Tibial nerve (tissue), 4 donors: ENCODE results near the gene CECR2.

Source experiments
- EP300 ChIP-seq, 2 donors: sonication (generic); formaldehyde crosslinking; IDR thresholded peaks; one replicate each; pipeline ENCODE4 v1.6.1; 2017; ENCODE audit warnings: antibody characterized with exemption in 2 of 2, mild to moderate bottlenecking in 1 of 2
- POLR2A ChIP-seq, 2 donors: fragments of 450-650 bp; IDR thresholded peaks; one replicate each; pipeline ENCODE4 v1.6.1; 2017; ENCODE audit warnings: antibody characterized with exemption in 2 of 2, mild to moderate bottlenecking in 2 of 2, moderate library complexity in 2 of 2
- TF ChIP-seq, protein P1 (sequence below), 5 experiments: fragments of 200-600 bp in 3 of 5; fragments of 450-650 bp in 2 of 5; sonication (generic) in 3 of 5; IDR thresholded peaks; one replicate each; pipeline ENCODE4 v1.5.1; 2016 to 2019; ENCODE audit warnings: antibody characterized with exemption in 5 of 5, mild to moderate bottlenecking in 3 of 5, moderate library complexity in 2 of 5

DNA sequence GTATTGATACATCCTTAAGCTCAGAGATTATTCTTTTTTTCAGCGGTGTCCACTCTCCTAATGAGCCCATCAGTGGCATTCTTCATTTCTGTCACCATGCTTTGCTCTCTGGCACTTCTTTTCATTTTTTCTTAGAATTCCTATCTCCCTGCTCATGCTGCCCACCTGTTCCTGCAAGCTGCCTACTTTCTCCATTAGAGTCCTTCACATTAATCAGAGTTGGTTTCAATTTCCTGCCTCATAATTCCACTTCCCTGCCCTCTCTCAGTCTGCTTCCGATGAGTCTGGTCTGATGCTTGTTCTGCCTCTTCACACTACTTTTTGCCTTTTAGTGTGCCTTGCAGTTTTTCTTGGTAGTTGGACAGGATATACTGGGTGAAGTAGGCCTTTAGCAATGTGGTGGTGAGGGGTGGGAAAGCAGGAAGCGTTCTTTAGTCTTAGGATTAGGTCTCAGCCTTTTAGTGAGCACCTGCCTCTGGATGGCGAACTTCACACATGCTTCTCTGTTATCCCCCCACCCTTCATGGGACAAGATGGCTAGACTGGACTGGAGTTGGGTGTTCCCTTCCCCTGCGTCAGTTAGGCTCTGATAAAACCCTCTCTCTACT is 53.6 kb downstream of the CECR2 start:
- TF ChIP-seq, protein P1, sequence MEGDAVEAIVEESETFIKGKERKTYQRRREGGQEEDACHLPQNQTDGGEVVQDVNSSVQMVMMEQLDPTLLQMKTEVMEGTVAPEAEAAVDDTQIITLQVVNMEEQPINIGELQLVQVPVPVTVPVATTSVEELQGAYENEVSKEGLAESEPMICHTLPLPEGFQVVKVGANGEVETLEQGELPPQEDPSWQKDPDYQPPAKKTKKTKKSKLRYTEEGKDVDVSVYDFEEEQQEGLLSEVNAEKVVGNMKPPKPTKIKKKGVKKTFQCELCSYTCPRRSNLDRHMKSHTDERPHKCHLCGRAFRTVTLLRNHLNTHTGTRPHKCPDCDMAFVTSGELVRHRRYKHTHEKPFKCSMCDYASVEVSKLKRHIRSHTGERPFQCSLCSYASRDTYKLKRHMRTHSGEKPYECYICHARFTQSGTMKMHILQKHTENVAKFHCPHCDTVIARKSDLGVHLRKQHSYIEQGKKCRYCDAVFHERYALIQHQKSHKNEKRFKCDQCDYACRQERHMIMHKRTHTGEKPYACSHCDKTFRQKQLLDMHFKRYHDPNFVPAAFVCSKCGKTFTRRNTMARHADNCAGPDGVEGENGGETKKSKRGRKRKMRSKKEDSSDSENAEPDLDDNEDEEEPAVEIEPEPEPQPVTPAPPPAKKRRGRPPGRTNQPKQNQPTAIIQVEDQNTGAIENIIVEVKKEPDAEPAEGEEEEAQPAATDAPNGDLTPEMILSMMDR (IDR thresholded peaks at IDR 0.05): no peak
- no peak for TF ChIP-seq POLR2A (IDR thresholded peaks at IDR 0.05)
- no peak for TF ChIP-seq EP300 (IDR thresholded peaks at IDR 0.05)
